GM18951 (cell line): ENCODE data around the gene OGFOD2.

Source experiments
- POLR2A ChIP-seq: IDR thresholded peaks from 4 replicates; pipeline ENCODE4 v1.6.1; 2011; ENCODE audit warnings: mild to moderate bottlenecking; ENCODE audit not compliant: insufficient read length, insufficient read depth; ENCODE audit errors: extremely low read depth
- in situ Hi-C: fragments of 300-500 bp; cut with MboI; formaldehyde crosslinking; loops from one replicate; pipeline ENCODE4 v1.12.0; 2022; ENCODE audit warnings: low sequenced_read_pairs, mixed read lengths, inconsistent platforms; ENCODE audit not compliant: unreplicated experiment

Gene OGFOD2

GRCh38 chr12:122990961-122991622 is 16.0 kb downstream of the OGFOD2 start:
- in situ Hi-C loops: no loop called here

DNA sequence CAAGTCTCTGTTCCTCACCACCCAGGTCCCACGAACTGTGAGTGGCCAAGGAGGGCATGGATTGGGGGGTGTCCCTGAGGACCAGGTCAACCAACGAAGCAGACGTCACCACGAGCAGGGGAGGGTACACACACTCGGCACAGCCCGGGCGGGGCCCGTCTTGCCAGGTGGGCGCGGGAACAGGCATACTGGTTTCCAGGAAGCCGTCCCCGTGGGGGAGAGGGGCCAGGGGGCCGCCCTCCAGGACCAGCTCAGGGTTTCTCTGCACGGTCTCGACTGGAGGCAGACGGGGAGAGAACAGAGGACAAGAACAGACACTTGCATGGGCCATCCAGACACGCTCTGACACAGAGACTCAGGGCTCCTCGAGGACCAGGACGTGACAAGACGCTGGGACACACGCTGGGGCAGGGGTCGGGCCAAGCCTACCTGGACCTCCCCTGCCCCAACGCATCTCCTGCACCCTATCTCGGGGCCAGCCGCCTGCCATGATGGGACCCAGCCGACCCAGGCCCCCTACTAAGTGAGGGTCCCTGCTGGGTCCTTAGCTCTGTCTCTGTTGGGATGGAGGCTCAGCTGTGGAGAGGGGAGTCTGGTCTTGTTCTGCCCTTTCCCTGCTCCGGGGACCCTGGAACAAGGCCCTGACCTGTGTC is 16.7 kb downstream of the OGFOD2 start:
- no peak for TF ChIP-seq POLR2A
- in situ Hi-C loops: no loop called here

More at GRCh38 chr12:122990961-122991622, 16.0 kb downstream of the OGFOD2 start:
- no peak for TF ChIP-seq POLR2A

- in situ Hi-C loops: no loop called here
- no peak for TF ChIP-seq POLR2A
Measured at GRCh38 chr12:122992386-122992785, 17.3 kb downstream of the OGFOD2 start.

DNA sequence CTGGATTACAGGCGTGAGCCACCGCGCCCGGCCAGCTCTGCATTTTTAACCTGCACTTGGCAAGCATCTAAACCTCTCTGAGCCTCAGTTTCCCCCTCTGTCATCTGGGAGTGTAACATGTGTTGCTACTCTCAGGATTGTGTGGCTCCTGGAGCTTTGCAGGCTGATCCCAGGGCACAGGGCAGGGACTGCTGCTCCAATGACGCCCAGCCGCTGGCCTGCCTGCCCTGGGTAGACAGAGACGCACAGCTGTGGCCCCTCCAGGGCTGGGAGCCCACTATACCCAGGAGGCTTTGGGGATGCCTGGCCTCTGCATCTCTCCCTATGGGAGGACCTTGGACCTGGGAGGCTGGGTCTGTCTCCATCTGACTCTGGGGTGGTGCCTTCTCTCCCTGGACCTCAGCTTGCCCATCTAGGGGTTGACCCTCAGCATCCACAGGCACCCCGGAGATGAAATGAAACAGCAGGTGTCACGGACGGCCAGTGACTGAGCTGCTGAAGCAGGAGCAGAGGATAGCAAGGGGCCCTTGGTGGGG is 19.2 kb downstream of the OGFOD2 start:
- no peak for TF ChIP-seq POLR2A
- in situ Hi-C loops: no loop called here

GRCh38 chr12:122994781-122995502 is 19.9 kb downstream of the OGFOD2 start:
- in situ Hi-C loops: no loop called here
- TF ChIP-seq POLR2A: no peak

GRCh38 chr12:122995503-122996187 is 20.6 kb downstream of the OGFOD2 start:
- in situ Hi-C loops: no loop called here

GRCh38 chr12:122996188-122996601 is 21.2 kb downstream of the OGFOD2 start:
- TF ChIP-seq POLR2A: no peak
- in situ Hi-C loops: no loop called here

More at GRCh38 chr12:122995503-122996187, 20.6 kb downstream of the OGFOD2 start:
- no peak for TF ChIP-seq POLR2A

DNA sequence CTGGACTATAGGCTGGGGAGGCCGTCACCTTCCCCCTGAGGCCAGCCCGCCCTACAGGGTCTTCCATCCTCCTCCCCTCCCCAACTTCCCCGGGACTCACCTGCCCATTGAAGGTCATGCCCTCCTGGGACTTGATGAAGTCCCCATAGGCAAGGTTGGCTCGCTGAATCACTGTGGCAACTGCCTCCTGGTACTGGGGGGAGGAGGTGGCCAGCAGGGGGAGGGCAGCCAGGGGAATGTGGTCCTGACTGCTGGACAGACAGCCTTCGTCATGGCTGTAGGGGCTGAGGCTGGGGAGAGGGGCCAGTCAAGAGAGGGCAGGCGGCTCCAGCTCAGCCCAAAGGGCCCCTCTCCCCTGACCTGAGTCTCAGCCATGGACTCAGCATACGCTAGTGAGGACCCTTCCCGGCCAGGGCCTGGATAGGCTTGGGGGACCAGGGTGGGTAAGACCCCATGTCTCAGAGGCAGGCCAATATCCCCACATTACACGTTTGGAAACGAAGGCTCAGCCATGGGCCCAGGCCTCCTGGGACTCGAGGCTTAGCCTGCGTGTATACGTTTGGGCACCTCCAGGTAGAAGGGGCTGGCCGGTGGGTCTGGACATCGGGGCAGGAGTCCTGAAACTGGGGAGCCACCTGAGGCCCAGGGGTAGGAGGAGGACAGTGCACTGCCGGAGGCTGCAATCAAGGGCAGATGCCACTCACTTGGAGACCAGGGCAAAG is 21.7 kb downstream of the OGFOD2 start:
- TF ChIP-seq POLR2A: no peak

GRCh38 chr12:122997343-122998250 is 22.6 kb downstream of the OGFOD2 start:
- in situ Hi-C loops: no loop called here
- TF ChIP-seq POLR2A: no peak

More for the DNA sequence above, 21.7 kb downstream of the OGFOD2 start:
- in situ Hi-C loops: no loop called here

GRCh38 chr12:122998316-122998715 is 23.3 kb downstream of the OGFOD2 start:
- in situ Hi-C loops: no loop called here

GRCh38 chr12:122999196-122999946 is 24.3 kb downstream of the OGFOD2 start:
- in situ Hi-C loops: no loop called here
- no peak for TF ChIP-seq POLR2A

More at GRCh38 chr12:122998316-122998715, 23.3 kb downstream of the OGFOD2 start:
- no peak for TF ChIP-seq POLR2A
